GM12878 (cell line): ENCODE results near the gene CCSER2. TPM values are rescaled to one million over a fixed set of nuclear protein-coding genes. Genes with fewer than 3 reads are reported as not detected.

Source experiments
- ATAC-seq: fragments of 200-7000 bp; cut with Tn5 transposase; 3 replicates; pipeline ENCODE4 v1.9.1; 2020; ENCODE audit warnings: mild to moderate bottlenecking, moderate library complexity
- BruUV-seq: library from RNA; stranded (reverse); fragments of 400-500 nt; replicated peaks from 2 replicates; lab custom pipeline; 2021; lab: Mats Ljungman, UMichigan
- CTCF ChIA-PET: fragments of 300-600 bp; sonication (Branson Sonifier 250); formaldehyde crosslinking; extraction: SDS; loops from one replicate; lab custom pipeline; 2021; ENCODE audit warnings: inconsistent platforms; lab: Yijun Ruan, JAX
- POLR2A ChIA-PET: fragments of 350-600 bp; formaldehyde crosslinking; extraction: SDS; loops from one replicate; lab custom pipeline; 2021; ENCODE audit warnings: inconsistent platforms; lab: Charles Lee
- RAD21 ChIA-PET: fragments of 300-600 bp; sonication (Branson Sonifier 250); formaldehyde crosslinking; loops from one replicate; lab custom pipeline; 2023; ENCODE audit warnings: antibody characterized with exemption; ENCODE audit not compliant: unreplicated experiment; lab: Charles Lee
- SMC1A ChIA-PET: fragments of 300-600 bp; sonication (Branson Sonifier 250); formaldehyde crosslinking; loops from one replicate; lab custom pipeline; 2023; ENCODE audit not compliant: unreplicated experiment, uncharacterized antibody; lab: Charles Lee
- DNase-seq: peaks from one replicate; pipeline ENCODE4 v3.0.0-alpha.2; 2011; ENCODE audit warnings: low read depth, low spot score
- FAIRE-seq: peaks from 3 replicates; lab custom pipeline; 2011; peaks lifted over from hg19 to GRCh38; lab: Jason Lieb, UNC
- H2AFZ ChIP-seq: 2 replicates; pipeline ENCODE4 v1.6.0; 2011; ENCODE audit warnings: low read depth, low read length, control low read depth; ENCODE audit not compliant: control insufficient read depth
- H3K27ac ChIP-seq: 2 replicates; pipeline ENCODE4 v1.5.1; 2011; ENCODE audit warnings: control low read depth; ENCODE audit not compliant: control insufficient read depth, insufficient read depth
- H3K27me3 ChIP-seq, 2 experiments: replicated peaks in 1 of 2; 2 replicates each; pipeline versions ENCODE4 v1.6.0 to v1.6.1; 2011; ENCODE audit warnings: low read length in 1 of 2; ENCODE audit not compliant: control insufficient read depth in 2 of 2, insufficient read depth in 2 of 2
- H3K36me3 ChIP-seq, 2 experiments: 2 replicates each; pipeline ENCODE4 v1.5.1; 2011; ENCODE audit warnings: low read length in 1 of 2; ENCODE audit not compliant: control insufficient read depth in 2 of 2, insufficient read depth in 2 of 2
- H3K4me1 ChIP-seq: 2 replicates; pipeline ENCODE4 v1.6.1; 2011; ENCODE audit warnings: mild to moderate bottlenecking, low read length, moderate library complexity, mixed read lengths; ENCODE audit not compliant: control insufficient read depth, insufficient read depth
- H3K4me2 ChIP-seq: 2 replicates; pipeline ENCODE4 v1.6.0; 2011; ENCODE audit warnings: control low read depth; ENCODE audit not compliant: control insufficient read depth, insufficient read depth
- H3K4me3 ChIP-seq: fragments of 200-600 bp; sonication (generic); 2 replicates; pipeline ENCODE4 v1.5.1; 2016
- H3K79me2 ChIP-seq: 2 replicates; pipeline ENCODE4 v1.6.0; 2011; ENCODE audit warnings: low read length; ENCODE audit not compliant: control insufficient read depth, insufficient read depth
- H3K9ac ChIP-seq: 2 replicates; pipeline ENCODE4 v1.8.0; 2011; ENCODE audit warnings: low read length, control low read depth, mixed read lengths; ENCODE audit not compliant: control insufficient read depth, insufficient read depth
- H3K9me3 ChIP-seq: replicated peaks from 3 replicates; pipeline ENCODE4 v1.5.1; 2011; ENCODE audit warnings: mild to moderate bottlenecking, low read length; ENCODE audit not compliant: control insufficient read depth, insufficient read depth
- H4K20me1 ChIP-seq: 2 replicates; pipeline ENCODE4 v1.6.0; 2011; ENCODE audit not compliant: control insufficient read depth, insufficient read depth
- BACH1 ChIP-seq: fragments of 450-650 bp; IDR thresholded peaks from 2 replicates; pipeline ENCODE4 v1.6.1; 2017; ENCODE audit warnings: mild to moderate bottlenecking, borderline replicate concordance
- BCLAF1 ChIP-seq: fragments of 450-650 bp; IDR thresholded peaks from 2 replicates; pipeline ENCODE4 v1.6.1; 2017; ENCODE audit warnings: antibody characterized with exemption, mild to moderate bottlenecking, moderate library complexity
- BHLHE40 ChIP-seq, 2 experiments: fragments of 450-650 bp in 1 of 2; IDR thresholded peaks; 2 replicates each; pipeline ENCODE4 v1.6.1; 2011 to 2017; ENCODE audit warnings: low read depth in 2 of 2, borderline replicate concordance in 1 of 2, improper control_type of control experiment in 1 of 2, low read length in 1 of 2, mild to moderate bottlenecking in 1 of 2
- E2F4 ChIP-seq: IDR thresholded peaks from 2 replicates; pipeline ENCODE4 v1.6.1; 2012; ENCODE audit warnings: low read depth, low read length, improper control_type of control experiment
- E2F8 ChIP-seq: fragments of 450-650 bp; IDR thresholded peaks from 2 replicates; pipeline ENCODE4 v1.6.1; 2018; ENCODE audit warnings: mild to moderate bottlenecking, low read depth, moderate library complexity; ENCODE audit not compliant: partially characterized antibody
- IKZF1 ChIP-seq: fragments of 450-650 bp; conservative IDR thresholded peaks from 2 replicates; pipeline ENCODE4 v1.6.1; 2017; ENCODE audit warnings: antibody characterized with exemption, mild to moderate bottlenecking
- JUNB ChIP-seq: IDR thresholded peaks from 2 replicates; pipeline ENCODE4 v1.6.1; 2016; ENCODE audit warnings: antibody characterized with exemption, mild to moderate bottlenecking
- NBN ChIP-seq: fragments of 450-650 bp; IDR thresholded peaks from 2 replicates; pipeline ENCODE4 v1.6.1; 2016
- NFYB ChIP-seq: IDR thresholded peaks from 2 replicates; pipeline ENCODE4 v1.6.1; 2011; ENCODE audit warnings: low read depth, mild to moderate bottlenecking, low read length, improper control_type of control experiment, moderate library complexity; ENCODE audit not compliant: insufficient read depth
- RAD21 ChIP-seq: IDR thresholded peaks from 2 replicates; pipeline ENCODE4 v1.6.1; 2011; ENCODE audit warnings: mild to moderate bottlenecking, low read depth, low read length, moderate library complexity; ENCODE audit not compliant: insufficient read depth
- REST ChIP-seq: IDR thresholded peaks from 2 replicates; pipeline ENCODE4 v1.6.1; 2012; ENCODE audit warnings: mild to moderate bottlenecking, low read depth, low read length
- SMAD5 ChIP-seq: IDR thresholded peaks from 2 replicates; pipeline ENCODE4 v1.6.1; 2016; ENCODE audit warnings: antibody characterized with exemption, low read depth
- SUPT20H ChIP-seq: IDR thresholded peaks from 2 replicates; pipeline ENCODE4 v1.6.1; 2011; ENCODE audit warnings: low read depth, mild to moderate bottlenecking, low read length, moderate library complexity, borderline replicate concordance; ENCODE audit not compliant: control insufficient read depth
- WGBS: methylation state at CpG from one replicate; pipeline ENCODE4 v1.1.6; 2016; ENCODE audit warnings: low lambda C conversion rate; ENCODE audit not compliant: insufficient replicate concordance, insufficient coverage; ENCODE audit errors: missing lambda C conversion rate; 5-methylcytosine and 5-hydroxymethylcytosine counted together
- in situ Hi-C: fragments of 300-500 bp; cut with MboI; formaldehyde crosslinking; loops from 9 replicates; pipeline ENCODE4 v1.14.3; 2018; ENCODE audit warnings: mixed read lengths
- intact Hi-C: fragments of 100-400 bp; cut with micrococcal nuclease; formaldehyde crosslinking; loops from one replicate; pipeline ENCODE4 v1.14.2; 2022; ENCODE audit not compliant: unreplicated experiment
- polyA plus RNA-seq, 11 experiments: library from polyadenylated mRNA; depleted of rRNA in 4 of 11; unstranded in 6 of 11; stranded (reverse) in 5 of 11; fragments of >200 nt; fragmentation: Nextera tagmentation in 4 of 11; fragmentation: Illumina TruSeq in 1 of 11; extraction: Ambion mirVana in 4 of 11; extraction: Trizol in 1 of 11; gene quantifications; 1 replicate in 1 of 11; 2 replicates in 10 of 11; pipeline versions ENCODE4 v1.2.1 to v1.2.3, GENCODE V29; 2011 to 2016; ENCODE audit warnings: inconsistent platforms in 2 of 11, missing spikeins in 2 of 11, low read depth in 1 of 11
- total RNA-seq, 4 experiments: library from RNA; depleted of rRNA in 3 of 4; stranded (reverse); fragments of >200 nt in 3 of 4; fragmentation: Illumina TruSeq in 1 of 4; extraction: Trizol in 1 of 4; gene quantifications; 2 replicates each; pipeline versions ENCODE4 v1.2.1 to v1.2.3, GENCODE V29; 2013 to 2021

CCSER2 gene
- total and polyA plus RNA-seq, 10 of the 15 experiments (the other 5 are each of a cell fraction or from before 2014, with no cell fraction given), result 4.7 to 18.8 (median 13.2) TPM

- ChIA-PET SMC1A (no interaction called here), POLR2A (no interaction called here), CTCF (no interaction called here), RAD21 (no interaction called here)
- Histone ChIP-seq H3K27ac (no peak overlapping the region), H4K20me1 (no peaks in the 10 kb centered on the region), H2AFZ (no peak overlapping the region), H3K9me3 (peaks cover 3% of the 10 kb centered on the region; the same call in 2 of the 3 replicates), H3K4me2 (no peak overlapping the region), H3K36me3 (no peaks in the 10 kb centered on the region; a peak in 1 of 4 replicates), H3K4me1 (no peaks in the 10 kb centered on the region), H3K27me3 (no peaks in the 10 kb centered on the region), H3K4me3 (no peak overlapping the region), H3K9ac (no peak overlapping the region), H3K79me2 (no peaks in the 10 kb centered on the region)
- in situ Hi-C loops, result no loop called here
- BruUV-seq, result no TSS peak
- intact Hi-C loops, result no loop called here
- DNase-seq (no peak), FAIRE-seq (no peak), ATAC-seq (no peak)
- WGBS, result 77% methylated on average over 10 of the region's 10 CpGs
- no peak for TF ChIP-seq RAD21
- TF ChIP-seq BHLHE40 (IDR thresholded peaks at IDR 0.05; ENCODE audit: borderline replicate concordance in 1 of 2, low read depth in 2 of 2, low read length in 1 of 2), result no peak
- no peak for TF ChIP-seq JUNB
- no peak for TF ChIP-seq E2F8
- TF ChIP-seq BACH1, result no peak
- TF ChIP-seq NBN, result no peak
- no peak for TF ChIP-seq REST
- no peak for TF ChIP-seq BCLAF1
- TF ChIP-seq E2F4, result no peak
- TF ChIP-seq NFYB, result no peak
- no peak for TF ChIP-seq SMAD5
- no peak for TF ChIP-seq IKZF1
- TF ChIP-seq SUPT20H, result no peak
These were observed 87.3 kb downstream of the CCSER2 start for GRCh38 chr10:84415539-84416244.
